ENCODE results near the gene DIRAS3.
"Not testable (repeated sequence)": the region's sequence is repeated elsewhere in the genome, so short reads cannot be mapped to it uniquely, and the experiment has no call there.

DIRAS3 gene

GRCh38 chr1:68011657-68012375, 38.6 kb downstream of the DIRAS3 start:
- peaks cover 10% of the 10 kb centered on the region for H3K4me1 ChIP-seq (ENCODE audit: insufficient read depth, low read length)
- no peaks in the 10 kb centered on the region for H3K27me3 ChIP-seq (ENCODE audit: insufficient read depth, low read length)
- peaks cover 2% of the 10 kb centered on the region for H3K9me3 ChIP-seq (ENCODE audit: low read length)
- H2AFZ ChIP-seq (ENCODE audit: low read depth, low read length) = no peak overlapping the region
- H3K36me3 ChIP-seq (ENCODE audit: insufficient read depth, low read length) = no peaks in the 10 kb centered on the region
- no peak overlapping the region for H3K4me3 ChIP-seq (ENCODE audit: low read length)

- no peaks in the 10 kb centered on the region for H3K36me3 ChIP-seq (ENCODE audit: insufficient read depth, low read length)
- no peak overlapping the region for H3K4me3 ChIP-seq (ENCODE audit: low read length)
- H3K27me3 ChIP-seq (ENCODE audit: insufficient read depth, low read length) = no peaks in the 10 kb centered on the region
- H2AFZ ChIP-seq (ENCODE audit: low read depth, low read length) = no peak overlapping the region
- peaks cover 2% of the 10 kb centered on the region for H3K9me3 ChIP-seq (ENCODE audit: low read length)
- H3K4me1 ChIP-seq (ENCODE audit: insufficient read depth, low read length) = no peaks in the 10 kb centered on the region
Measured at GRCh38 chr1:68010543-68010942, 39.9 kb downstream of the DIRAS3 start.

- Histone ChIP-seq H2AFZ (ENCODE audit: low read depth, low read length) (no peak overlapping the region), H3K27me3 (ENCODE audit: insufficient read depth, low read length) (no peaks in the 10 kb centered on the region)
Measured at GRCh38 chr1:68010090-68010489, 40.3 kb downstream of the DIRAS3 start.

GRCh38 chr1:68003626-68004025, 46.8 kb downstream of the DIRAS3 start:
- H3K36me3 ChIP-seq (ENCODE audit: insufficient read depth, low read length); H3K4me3 ChIP-seq (ENCODE audit: low read length); H3K9me3 ChIP-seq (ENCODE audit: low read length); H2AFZ ChIP-seq (ENCODE audit: low read depth, low read length); H3K27me3 ChIP-seq (ENCODE audit: insufficient read depth, low read length); H3K4me1 ChIP-seq (ENCODE audit: insufficient read depth, low read length): not testable (repeated sequence)

More at GRCh38 chr1:68010090-68010489, 40.3 kb downstream of the DIRAS3 start:
- Histone ChIP-seq H3K36me3 (ENCODE audit: insufficient read depth, low read length) (no peaks in the 10 kb centered on the region), H3K4me3 (ENCODE audit: low read length) (no peak overlapping the region), H3K9me3 (ENCODE audit: low read length) (peaks cover 2% of the 10 kb centered on the region), H3K4me1 (ENCODE audit: insufficient read depth, low read length) (no peaks in the 10 kb centered on the region)

GRCh38 chr1:68000191-68000590, 50.2 kb downstream of the DIRAS3 start:
- Histone ChIP-seq H3K27me3 (ENCODE audit: insufficient read depth, low read length) (no peaks in the 10 kb centered on the region), H2AFZ (ENCODE audit: low read depth, low read length) (no peak overlapping the region), H3K36me3 (ENCODE audit: insufficient read depth, low read length) (no peaks in the 10 kb centered on the region), H3K4me3 (ENCODE audit: low read length) (no peak overlapping the region), H3K4me1 (ENCODE audit: insufficient read depth, low read length) (no peaks in the 10 kb centered on the region), H3K9me3 (ENCODE audit: low read length) (no peaks in the 10 kb centered on the region)

GRCh38 chr1:67997746-67998145, 52.7 kb downstream of the DIRAS3 start:
- no peaks in the 10 kb centered on the region for H3K27me3 ChIP-seq (ENCODE audit: insufficient read depth, low read length)
- no peaks in the 10 kb centered on the region for H3K4me1 ChIP-seq (ENCODE audit: insufficient read depth, low read length)
- H3K36me3 ChIP-seq (ENCODE audit: insufficient read depth, low read length) = no peaks in the 10 kb centered on the region
- H2AFZ ChIP-seq (ENCODE audit: low read depth, low read length) = no peak overlapping the region
- no peak overlapping the region for H3K4me3 ChIP-seq (ENCODE audit: low read length)
- no peaks in the 10 kb centered on the region for H3K9me3 ChIP-seq (ENCODE audit: low read length)
